Kidney epithelial cell (primary cell): ENCODE measurements around the gene CFL1. TPM values are rescaled to one million over a fixed set of nuclear protein-coding genes. Genes with fewer than 3 reads are reported as not detected.

Source experiments
- DNase-seq: peaks from one replicate; pipeline ENCODE4 v3.0.0-alpha.2; 2010; ENCODE audit warnings: low read depth
- H3K27me3 ChIP-seq: 2 replicates; pipeline ENCODE4 v1.6.0; 2011; ENCODE audit warnings: low read length; ENCODE audit not compliant: control insufficient read depth, insufficient read depth
- H3K36me3 ChIP-seq: 2 replicates; pipeline ENCODE4 v1.5.1; 2011; ENCODE audit warnings: low read length; ENCODE audit not compliant: control insufficient read depth, insufficient read depth
- H3K4me3 ChIP-seq: 2 replicates; pipeline ENCODE4 v1.5.1; 2011; ENCODE audit warnings: low read depth, mild to moderate bottlenecking, control low read depth, low read length
- total RNA-seq: library from RNA; depleted of rRNA; stranded (reverse); fragments of >200 nt; gene quantifications from 2 replicates; pipeline ENCODE4 v1.2.3, GENCODE V29; 2015
- TF ChIP-seq, protein P1 (sequence below): IDR thresholded peaks from 2 replicates; pipeline ENCODE4 v1.5.1; 2011; ENCODE audit warnings: mild to moderate bottlenecking, moderate library complexity, low read length, control low read depth, inconsistent platforms; ENCODE audit not compliant: insufficient read depth, poor library complexity, severe bottlenecking

The CFL1 gene
- total RNA-seq, 1 donor from 2014 or later: 1,640 TPM

DNA sequence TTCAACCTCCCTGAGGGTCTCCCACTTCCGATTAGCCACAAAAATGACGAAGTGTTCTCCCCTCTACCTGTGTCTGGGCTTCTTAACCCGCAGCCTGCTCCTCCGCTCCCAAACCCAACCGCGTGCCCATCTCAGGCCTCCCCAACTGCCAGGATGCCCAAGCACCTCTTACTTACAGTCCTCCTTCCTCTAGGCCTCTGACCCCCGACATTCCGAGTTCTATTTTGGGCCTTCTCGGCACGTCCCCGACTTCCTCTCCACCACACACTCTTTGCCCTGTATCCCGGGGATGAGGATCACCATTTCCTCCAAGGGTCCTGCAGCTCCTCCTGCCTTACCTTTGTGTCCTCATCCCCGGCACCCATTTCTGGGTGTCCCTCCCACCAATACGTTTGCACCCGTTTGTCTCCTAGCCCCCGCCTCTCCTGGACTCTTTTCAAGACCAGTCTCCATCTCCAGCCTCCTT lies 1.9 kb upstream of the CFL1 start:
- TF ChIP-seq, protein P1, sequence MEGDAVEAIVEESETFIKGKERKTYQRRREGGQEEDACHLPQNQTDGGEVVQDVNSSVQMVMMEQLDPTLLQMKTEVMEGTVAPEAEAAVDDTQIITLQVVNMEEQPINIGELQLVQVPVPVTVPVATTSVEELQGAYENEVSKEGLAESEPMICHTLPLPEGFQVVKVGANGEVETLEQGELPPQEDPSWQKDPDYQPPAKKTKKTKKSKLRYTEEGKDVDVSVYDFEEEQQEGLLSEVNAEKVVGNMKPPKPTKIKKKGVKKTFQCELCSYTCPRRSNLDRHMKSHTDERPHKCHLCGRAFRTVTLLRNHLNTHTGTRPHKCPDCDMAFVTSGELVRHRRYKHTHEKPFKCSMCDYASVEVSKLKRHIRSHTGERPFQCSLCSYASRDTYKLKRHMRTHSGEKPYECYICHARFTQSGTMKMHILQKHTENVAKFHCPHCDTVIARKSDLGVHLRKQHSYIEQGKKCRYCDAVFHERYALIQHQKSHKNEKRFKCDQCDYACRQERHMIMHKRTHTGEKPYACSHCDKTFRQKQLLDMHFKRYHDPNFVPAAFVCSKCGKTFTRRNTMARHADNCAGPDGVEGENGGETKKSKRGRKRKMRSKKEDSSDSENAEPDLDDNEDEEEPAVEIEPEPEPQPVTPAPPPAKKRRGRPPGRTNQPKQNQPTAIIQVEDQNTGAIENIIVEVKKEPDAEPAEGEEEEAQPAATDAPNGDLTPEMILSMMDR: no peak
- no peak for DNase-seq
- peak overlapping the region; percentile 64 for H3K4me3 ChIP-seq
- H3K27me3 ChIP-seq: no peaks in the 10 kb centered on the region
- H3K36me3 ChIP-seq: peaks cover 2% of the 10 kb centered on the region

DNA sequence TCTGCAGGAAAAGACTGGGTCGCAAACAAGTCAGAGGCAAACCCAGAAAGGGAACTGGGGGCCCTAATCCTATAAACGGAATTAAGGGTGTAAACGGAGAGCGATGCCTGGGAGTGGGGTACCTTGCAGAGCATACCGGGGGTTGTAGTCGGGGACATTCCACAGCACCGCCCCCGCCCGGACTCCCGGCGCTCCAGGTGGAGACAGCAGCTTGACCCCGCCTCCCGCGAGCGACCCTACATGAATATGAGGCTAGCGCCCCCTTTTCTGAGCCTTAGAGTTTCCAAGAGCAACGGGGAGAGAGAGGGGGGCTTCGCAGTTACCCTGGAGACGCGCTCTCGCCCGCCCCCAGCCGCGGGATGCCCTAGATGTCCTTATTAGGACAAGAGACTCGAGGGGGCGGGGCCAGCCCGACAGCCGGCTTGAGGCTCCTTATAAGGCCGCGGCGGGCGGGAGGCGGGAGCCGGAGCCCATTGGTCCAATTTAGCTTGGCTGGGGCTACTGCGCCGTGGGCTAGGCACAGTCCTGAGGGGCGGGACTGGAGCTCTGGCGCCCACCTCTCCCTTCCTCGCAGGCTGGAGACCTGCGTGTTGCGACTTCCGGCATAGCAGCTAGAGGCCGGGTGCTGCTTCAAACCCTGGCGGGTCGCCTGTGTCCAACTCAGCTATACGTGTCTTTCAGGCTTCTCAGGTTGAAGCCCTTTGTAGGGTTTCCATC lies 1.3 kb upstream of the CFL1 start:
- Histone ChIP-seq H3K27me3 (no peaks in the 10 kb centered on the region), H3K4me3 (peak overlapping the region; percentile 64), H3K36me3 (peaks cover 3% of the 10 kb centered on the region)
- TF ChIP-seq, protein P1: peak; percentile 12
- DNase-seq: peak; percentile 96

DNA sequence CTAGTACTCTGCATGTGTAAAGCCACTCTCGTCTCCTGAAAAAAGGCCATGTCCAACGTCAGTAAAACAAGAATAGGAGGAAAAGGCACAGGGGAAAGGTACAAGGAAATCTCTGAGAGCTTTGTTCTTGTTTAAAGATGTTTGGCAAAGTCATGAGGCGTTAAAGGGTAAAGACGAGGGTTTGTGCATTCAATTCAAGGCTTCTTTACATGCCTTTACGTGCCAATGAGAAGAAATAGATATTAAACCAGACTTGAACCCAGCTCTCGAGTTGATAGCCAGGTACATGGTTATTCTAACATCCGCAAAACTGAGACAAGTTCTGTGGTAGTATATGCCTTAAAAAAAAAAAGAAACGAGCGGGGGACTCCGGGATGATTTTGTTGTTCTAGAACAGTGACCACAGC lies 704 bp upstream of the CFL1 start:
- no peaks in the 10 kb centered on the region for H3K27me3 ChIP-seq
- DNase-seq: no peak
- TF ChIP-seq, protein P1: no peak
- H3K36me3 ChIP-seq: peaks cover 5% of the 10 kb centered on the region
- H3K4me3 ChIP-seq: peak overlapping the region; percentile 42

DNA sequence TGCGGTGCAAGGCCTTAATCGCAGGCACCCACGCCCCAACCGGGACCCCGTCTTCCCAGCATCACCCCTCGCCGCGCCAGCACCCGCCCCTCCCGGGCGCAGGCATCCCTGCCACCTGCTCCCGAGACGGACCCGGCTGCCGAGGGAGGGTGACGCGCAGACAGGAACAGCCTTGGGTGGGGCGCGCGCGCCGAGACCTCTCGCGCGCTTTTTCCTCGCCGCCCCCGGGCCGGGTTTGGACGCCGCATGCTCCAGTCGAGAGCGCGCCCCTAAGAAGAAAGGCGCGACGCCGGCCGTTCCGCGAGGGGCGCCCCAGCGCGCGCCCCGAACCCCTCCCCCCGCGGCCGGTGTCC lies 504 bp downstream of the CFL1 start:
- Histone ChIP-seq H3K36me3 (peaks cover 5% of the 10 kb centered on the region), H3K4me3 (peak overlapping the region; percentile 97), H3K27me3 (no peaks in the 10 kb centered on the region)
- DNase-seq: no peak
- TF ChIP-seq, protein P1: no peak

DNA sequence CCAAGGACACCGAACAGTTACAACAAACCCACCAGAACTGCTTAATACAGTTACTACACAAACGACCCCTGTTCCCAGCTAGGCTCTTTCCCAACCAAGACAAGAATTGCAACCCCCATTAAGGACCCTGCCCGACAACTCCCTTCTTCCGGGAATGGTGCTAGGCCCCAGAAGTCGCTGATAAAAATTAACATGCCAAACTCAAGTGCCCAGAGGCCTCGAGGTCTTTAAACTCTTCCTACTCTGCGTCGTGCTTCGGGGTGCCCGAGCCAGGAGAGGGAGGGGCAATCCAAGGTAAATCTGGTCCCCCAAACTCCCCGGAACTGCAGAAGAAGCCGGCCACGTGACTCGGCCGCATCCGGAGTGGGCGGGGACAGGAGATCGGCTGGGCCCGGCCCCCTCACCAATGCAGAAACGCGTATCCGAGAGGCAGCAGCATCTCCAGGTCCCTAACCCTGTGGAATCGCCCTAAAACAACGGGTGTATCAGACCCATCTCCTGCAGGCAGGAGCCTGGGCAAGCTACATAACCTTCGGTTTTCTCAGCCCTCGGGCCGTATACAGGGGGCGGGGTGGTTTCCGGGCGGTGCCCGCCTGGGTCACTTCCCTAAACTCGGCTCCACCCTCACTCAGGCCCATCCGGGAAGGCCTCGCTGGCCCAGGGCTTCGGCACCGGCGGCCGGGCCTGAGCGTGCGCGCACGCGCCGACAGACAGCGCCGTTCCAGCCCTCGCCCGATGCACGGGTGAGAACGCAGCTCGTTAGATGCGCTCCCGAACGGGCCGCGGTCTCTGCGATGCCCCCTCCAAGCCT lies 1.1 kb downstream of the CFL1 start:
- Histone ChIP-seq H3K27me3 (no peaks in the 10 kb centered on the region), H3K36me3 (peaks cover 5% of the 10 kb centered on the region), H3K4me3 (peak overlapping the region; percentile 97)
- TF ChIP-seq, protein P1: no peak
- no peak for DNase-seq
